MG63 (cell line): Measurements from ENCODE around the gene GATAD2A. TPM values are rescaled to one million over a fixed set of nuclear protein-coding genes. Genes with fewer than 3 reads are reported as not detected.

ENCODE experiments used
- DNase-seq: peaks from one replicate; pipeline ENCODE4 v3.0.0-alpha.2; 2020
- H3K27me3 ChIP-seq: fragments of 250-450 bp; sonication (Bioruptor Pico); 2 replicates; pipeline ENCODE4 v1.5.1; 2020; ENCODE audit warnings: mild to moderate bottlenecking, moderate library complexity
- H3K36me3 ChIP-seq: fragments of 250-450 bp; sonication (Bioruptor Pico); 2 replicates; pipeline ENCODE4 v1.5.1; 2020; ENCODE audit warnings: mild to moderate bottlenecking, moderate library complexity
- H3K4me3 ChIP-seq: fragments of 250-450 bp; sonication (Bioruptor Pico); 2 replicates; pipeline ENCODE4 v1.5.1; 2020; ENCODE audit warnings: mild to moderate bottlenecking, moderate library complexity
- H3K9me3 ChIP-seq: fragments of 250-450 bp; sonication (Bioruptor Pico); 2 replicates; pipeline ENCODE4 v1.5.1; 2020; ENCODE audit warnings: mild to moderate bottlenecking, moderate library complexity
- total RNA-seq: library from RNA; depleted of rRNA; stranded (reverse); fragments of >200 nt; shearing (Covaris generic); gene quantifications from 2 replicates; pipeline ENCODE4 v1.2.3, GENCODE V29; 2014; ENCODE audit warnings: low replicate concordance

The GATAD2A gene
- total RNA-seq, 1 experiment from 2014 or later, result 69.1 TPM

DNA sequence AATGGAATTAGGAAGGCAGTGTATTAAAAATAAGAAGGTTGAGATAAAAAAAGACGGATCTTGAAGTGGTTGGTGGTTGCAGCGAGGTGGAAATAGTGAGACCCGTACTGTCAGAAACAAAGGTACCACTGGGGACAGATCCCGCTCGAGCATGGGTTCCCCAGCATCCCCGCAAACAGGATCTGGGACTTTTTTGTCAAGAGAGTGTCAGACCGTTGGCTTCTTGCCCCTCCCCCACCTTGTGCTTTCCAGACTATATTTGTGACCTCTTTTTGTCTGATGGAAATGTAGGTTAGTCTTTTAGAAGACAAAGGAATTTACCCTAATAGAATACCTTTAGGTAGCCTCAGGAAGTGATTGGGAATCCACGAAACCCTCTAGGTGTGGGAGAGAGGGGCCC lies 4.2 kb downstream of the GATAD2A start:
- Histone ChIP-seq H3K36me3 (peaks cover 29% of the 10 kb centered on the region), H3K4me3 (no peak overlapping the region), H3K27me3 (no peaks in the 10 kb centered on the region), H3K9me3 (no peaks in the 10 kb centered on the region; the same call in 1 of the 2 replicates)
- DNase-seq, result no peak

DNA sequence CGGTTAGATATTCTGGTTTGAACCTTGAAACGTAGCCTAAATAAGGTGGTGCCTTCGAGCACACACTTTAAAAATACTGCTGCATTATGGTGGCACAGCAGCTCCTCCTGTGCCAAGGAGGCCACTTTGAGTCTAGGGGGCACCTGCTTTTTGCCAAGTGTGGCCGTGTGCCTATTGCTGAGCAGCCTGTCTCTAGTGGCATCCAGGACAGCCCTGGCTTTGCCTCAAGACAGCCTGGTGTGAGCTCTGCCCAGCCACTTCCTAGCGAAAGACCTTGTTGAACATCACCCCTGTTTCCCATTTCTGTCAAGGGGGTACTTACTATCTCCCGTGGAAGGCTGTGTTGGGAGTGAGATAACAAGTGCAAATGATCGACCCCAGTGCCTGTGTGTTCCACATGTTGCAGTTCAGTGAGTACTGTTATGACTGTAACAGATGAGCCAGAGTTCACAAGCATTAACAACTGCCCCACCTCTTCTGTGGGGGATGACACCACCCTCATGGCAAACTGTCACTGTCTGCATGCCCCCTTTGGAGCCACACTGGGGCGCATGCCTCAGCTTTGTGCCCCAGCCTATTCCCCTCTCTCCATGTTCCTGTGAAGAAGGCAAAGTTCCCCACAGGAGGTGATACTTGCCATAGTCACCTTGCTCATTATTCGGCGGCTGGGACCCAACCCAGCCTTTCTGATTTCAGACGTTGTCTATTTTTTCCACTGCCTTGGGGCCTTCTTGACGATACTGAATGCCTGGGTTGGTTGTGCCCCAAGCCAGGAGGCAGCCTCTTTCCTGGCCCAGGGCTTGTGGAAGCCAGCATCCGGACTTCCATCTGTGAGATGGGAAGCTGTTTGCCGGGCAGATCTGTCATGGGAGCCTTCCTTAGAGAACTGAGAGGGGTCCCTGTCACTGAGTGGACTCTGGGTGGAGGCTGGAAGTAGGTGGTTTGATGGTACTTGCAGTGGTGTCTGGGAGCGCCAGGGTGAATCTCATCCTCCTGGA lies 5.4 kb downstream of the GATAD2A start:
- Histone ChIP-seq H3K4me3 (no peak overlapping the region), H3K36me3 (peaks cover 29% of the 10 kb centered on the region), H3K9me3 (no peaks in the 10 kb centered on the region; the same call in 1 of the 2 replicates), H3K27me3 (no peaks in the 10 kb centered on the region)
- DNase-seq, result no peak

DNA sequence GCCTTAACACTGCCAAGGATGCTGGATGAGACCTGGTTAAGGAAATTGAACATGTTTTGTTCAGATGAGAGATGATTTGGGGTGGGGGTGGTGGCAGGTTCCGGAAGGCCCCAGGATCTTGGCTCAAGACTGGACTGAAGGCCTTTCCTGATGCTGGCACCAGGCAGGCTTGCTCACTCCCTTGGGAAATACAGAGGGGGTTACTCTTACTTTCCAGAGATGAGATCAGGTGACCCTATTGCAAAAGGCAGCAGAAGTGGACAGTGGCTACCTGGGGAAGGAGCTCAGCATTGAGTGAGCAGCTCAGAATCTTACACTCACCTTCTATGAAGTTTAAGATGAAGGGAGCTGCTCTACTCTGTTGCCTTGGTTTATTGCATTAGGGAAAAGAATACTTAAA lies 10.8 kb downstream of the GATAD2A start:
- no peak for DNase-seq
- Histone ChIP-seq H3K27me3 (no peaks in the 10 kb centered on the region), H3K36me3 (peaks cover 13% of the 10 kb centered on the region), H3K4me3 (no peak overlapping the region), H3K9me3 (no peaks in the 10 kb centered on the region; the same call in 1 of the 2 replicates)

DNA sequence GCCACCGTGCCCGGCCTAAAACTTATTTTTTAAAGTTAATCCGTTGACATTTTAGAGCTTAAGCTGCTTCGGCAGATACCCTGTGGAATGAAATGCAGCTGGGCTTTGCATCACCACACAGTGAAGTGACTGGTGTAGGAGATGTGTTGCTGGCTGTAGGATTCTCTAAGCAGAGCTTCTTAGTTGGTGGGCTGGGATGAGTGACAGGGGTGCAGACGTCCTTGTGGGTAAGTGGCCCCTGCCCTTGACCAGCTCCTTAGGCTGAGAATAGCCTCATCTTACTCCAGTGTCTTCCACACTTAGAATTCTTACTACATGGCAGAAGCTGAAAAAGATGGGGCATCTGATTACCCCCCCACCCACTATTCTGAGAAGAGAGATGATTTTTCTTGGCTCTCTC lies 11.6 kb downstream of the GATAD2A start:
- no peak for DNase-seq
- Histone ChIP-seq H3K9me3 (no peaks in the 10 kb centered on the region; the same call in 1 of the 2 replicates), H3K36me3 (peaks cover 14% of the 10 kb centered on the region), H3K4me3 (no peak overlapping the region), H3K27me3 (no peaks in the 10 kb centered on the region)

DNA sequence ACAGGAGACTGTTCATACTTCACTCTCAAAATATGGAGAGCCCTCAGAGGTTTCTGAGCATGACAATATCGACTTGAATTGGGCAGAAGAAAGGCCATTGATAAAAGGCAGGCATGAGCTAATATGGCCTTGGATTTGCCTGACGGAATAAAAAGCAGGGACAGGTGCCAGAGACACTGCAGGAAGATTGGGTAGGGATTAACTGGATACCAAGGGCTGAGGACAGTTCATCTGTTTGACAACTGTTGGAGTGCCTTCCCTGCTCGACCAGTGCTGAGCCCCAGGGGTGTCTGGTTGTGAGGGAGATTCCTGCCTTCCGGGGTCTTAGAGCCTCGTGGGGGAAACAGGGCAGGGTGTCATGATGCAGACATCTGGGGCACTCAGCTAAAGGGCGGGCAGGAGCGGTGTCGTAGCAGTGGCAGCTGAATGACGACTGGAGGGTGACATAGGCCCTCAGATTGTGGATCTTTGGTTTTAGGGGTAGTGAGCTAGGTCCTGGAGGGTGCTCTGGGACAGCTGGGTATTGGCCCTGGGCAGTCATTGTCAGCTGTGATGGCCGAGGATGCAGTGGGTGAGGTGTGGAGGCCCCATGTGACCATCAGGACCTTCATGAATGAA lies 12.3 kb downstream of the GATAD2A start:
- Histone ChIP-seq H3K36me3 (peaks cover 13% of the 10 kb centered on the region), H3K4me3 (no peak overlapping the region), H3K27me3 (no peaks in the 10 kb centered on the region), H3K9me3 (no peaks in the 10 kb centered on the region; the same call in 1 of the 2 replicates)
- no peak for DNase-seq

DNA sequence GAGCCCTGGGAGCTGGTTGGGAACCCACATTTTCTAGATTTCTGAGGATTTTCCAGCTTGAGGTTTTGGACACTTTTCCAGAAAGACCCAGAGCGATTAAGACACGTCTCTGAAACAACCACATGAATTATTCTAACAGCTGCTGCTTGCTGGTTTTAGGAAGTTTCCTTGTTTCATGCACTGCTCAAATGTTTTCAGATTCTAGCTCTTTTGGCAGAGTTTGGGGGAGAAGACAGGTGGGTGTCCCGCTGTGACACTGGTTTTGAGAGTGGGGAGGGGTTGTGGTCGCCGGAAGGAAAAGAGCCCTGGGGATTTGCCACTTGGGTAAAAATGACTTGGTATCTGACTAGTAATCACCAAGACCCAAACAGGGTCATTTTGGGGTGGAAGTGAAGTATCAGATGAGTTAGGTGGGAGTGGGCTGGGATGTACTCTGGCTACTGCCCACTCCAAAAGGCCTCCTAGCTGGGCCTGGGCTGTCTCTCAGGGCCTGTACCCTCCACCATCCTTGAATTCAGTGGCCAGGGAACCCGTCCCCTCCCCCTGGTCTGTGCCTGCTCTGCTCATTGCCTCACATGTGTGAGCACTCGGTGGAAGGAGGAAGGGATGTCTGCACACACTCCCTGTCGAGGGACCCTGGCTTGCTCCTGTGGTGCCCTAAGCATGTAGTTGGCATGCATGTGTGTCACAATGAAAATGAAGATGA lies 13.2 kb downstream of the GATAD2A start:
- DNase-seq, result no peak
- Histone ChIP-seq H3K36me3 (peaks cover 13% of the 10 kb centered on the region), H3K27me3 (no peaks in the 10 kb centered on the region), H3K9me3 (no peaks in the 10 kb centered on the region), H3K4me3 (no peak overlapping the region)

DNA sequence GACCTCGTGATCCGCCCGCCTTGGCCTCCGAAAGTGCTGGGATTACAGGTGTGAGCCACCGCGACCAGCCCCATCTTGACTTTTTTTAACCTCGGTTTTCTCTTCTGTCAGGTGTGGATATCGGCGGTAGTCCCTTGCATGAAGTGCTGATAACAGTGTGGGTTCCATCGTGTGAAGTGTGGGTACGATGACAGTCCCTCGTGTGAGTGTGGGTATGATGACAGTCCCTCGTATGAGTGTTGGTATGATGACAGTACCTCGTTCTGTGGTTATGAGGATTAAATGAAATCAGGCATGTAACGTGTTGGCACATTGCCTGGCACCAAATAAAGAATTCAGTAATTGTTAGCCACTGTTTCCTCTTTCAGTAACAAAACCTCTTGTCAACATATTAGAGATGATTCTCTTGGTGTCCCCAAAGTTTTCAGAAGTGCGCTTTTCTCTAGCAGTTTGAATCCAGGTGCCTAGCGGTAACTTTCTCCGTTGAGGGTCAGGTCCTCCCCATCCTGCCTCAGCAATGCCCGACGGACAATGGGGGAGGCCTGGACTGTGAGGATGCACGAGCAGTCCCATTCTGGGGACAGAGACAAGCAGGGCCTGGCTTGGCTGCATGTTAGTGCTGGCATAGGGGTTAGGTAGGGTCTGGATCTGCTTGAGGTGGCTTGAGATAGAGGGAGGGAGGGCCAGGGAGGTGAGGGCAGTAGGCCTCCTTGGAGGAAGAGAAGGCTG lies 15.3 kb downstream of the GATAD2A start:
- Histone ChIP-seq H3K27me3 (no peaks in the 10 kb centered on the region), H3K9me3 (no peaks in the 10 kb centered on the region), H3K4me3 (no peak overlapping the region), H3K36me3 (peaks cover 20% of the 10 kb centered on the region)
- no peak for DNase-seq

DNA sequence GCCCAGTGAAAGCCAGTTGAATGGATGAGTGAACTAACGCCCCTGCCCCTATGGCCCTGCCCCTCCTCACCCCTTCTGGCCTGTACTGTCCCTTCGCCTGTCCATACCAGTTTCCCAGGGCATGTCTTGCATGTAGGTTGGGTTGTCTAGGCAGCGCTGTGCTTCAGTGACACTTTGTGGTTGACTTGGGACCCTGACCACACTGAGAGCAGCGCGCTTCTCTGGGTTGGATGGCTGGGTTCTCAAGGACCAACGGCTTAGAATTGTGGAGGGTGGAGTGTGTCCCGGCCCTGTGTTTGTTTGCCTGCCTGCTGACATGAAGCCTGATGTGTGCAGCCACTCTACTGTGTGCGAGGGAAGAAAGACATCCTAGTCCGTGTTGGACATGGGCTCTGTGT lies 15.8 kb downstream of the GATAD2A start:
- Histone ChIP-seq H3K9me3 (no peaks in the 10 kb centered on the region), H3K27me3 (no peaks in the 10 kb centered on the region)

DNA sequence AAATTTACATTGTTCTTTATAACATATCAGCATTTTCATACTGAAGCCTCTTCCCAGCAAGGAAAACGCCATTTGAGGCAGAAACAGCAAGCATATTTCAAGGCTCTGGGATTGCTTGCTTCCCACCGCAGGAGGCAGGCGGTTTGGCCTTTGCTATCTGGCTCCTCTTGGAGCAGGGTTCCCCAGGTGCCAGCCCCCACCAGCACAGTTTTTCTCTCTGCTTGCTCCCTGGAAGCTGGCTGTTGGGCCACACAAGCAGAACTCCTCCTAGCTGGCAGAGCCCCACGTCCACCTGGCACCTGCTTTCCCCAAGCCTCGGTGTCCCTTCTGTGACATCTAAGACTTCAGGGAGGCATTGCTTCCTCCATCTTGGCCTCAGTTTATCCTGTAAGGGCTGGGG lies 16.7 kb downstream of the GATAD2A start:
- Histone ChIP-seq H3K27me3 (no peaks in the 10 kb centered on the region), H3K9me3 (no peaks in the 10 kb centered on the region), H3K36me3 (peaks cover 29% of the 10 kb centered on the region), H3K4me3 (no peak overlapping the region)
- DNase-seq, result no peak

More for the DNA sequence above, 15.8 kb downstream of the GATAD2A start:
- H3K4me3 ChIP-seq, result no peak overlapping the region
- DNase-seq, result no peak
- H3K36me3 ChIP-seq, result peaks cover 22% of the 10 kb centered on the region

DNA sequence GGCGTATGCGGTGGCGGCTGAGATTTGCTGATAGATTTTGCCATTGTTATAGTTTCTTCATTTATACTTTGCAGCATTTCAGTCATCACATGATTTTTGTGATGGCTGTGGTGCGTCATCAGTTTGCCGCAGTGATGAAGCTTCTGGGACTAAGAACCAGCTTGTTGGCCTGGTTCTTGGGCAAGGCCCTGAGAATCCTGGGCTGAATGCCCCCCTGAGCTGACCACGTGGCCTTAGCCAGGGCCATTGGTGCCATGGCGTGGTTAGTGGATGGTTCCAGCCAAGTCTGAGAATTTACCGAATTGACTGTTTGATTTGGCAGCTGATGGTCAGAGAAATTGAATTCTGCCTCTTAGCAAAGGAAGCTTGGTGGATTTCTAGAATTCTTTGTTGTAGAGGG lies 17.8 kb downstream of the GATAD2A start:
- DNase-seq, result peak; percentile 64
- H3K36me3 ChIP-seq, result peaks cover 39% of the 10 kb centered on the region
- no peaks in the 10 kb centered on the region for H3K27me3 ChIP-seq
- H3K4me3 ChIP-seq, result no peak overlapping the region
- no peaks in the 10 kb centered on the region for H3K9me3 ChIP-seq

DNA sequence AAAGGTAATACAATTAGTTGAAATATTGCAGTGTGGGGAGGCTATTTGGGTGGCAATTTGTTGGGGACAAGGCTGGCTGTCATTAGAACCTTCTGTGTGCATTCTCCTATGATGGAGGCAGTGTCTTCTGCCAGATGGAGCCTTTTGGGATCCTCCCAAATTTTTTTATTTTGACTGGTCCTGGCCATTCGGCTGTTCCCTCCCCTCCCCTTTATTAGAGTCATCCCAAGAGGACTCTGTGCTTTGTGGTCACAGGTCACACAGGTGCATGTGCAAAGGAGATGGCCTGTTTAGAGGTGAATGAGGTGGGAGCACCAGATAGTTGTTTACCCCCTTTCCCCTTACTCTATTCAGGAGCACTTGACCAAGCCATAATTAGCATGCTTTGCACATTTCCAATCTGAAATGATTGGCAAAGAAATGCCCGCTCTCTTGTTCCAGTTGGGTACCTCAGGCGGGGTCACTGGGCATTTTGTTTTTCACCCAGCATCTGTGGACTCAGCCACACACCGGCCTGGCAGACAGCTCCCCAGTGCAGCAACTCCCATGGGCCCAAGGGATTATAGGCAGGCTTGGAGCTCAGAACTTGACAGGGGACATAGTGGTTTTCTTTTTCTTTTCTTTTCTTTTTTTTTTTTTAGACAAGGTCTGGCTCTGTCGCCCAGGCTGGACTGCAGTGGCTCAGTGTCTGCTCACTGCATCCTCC lies 19.8 kb downstream of the GATAD2A start:
- no peak for DNase-seq
- H3K9me3 ChIP-seq, result no peaks in the 10 kb centered on the region
- peaks cover 44% of the 10 kb centered on the region for H3K36me3 ChIP-seq

DNA sequence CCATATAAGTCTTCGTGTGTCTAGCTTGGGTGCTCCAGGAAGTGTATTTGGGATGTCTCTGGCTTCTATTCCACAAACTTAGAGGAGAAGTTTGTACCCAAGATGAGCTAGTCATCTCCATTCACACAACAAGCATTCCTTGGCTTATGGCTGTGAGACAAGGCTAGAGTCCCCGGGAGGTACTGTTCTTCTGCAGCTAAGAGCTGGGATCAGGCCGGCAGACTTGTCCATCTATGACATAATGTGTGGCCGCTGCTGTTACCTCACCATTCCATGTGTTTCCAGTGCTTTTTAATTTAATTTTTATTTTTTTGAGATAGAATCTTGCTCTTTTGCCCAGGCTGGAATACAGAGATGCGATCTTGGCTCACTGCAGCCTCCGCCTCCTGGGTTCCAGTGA lies 20.7 kb downstream of the GATAD2A start:
- Histone ChIP-seq H3K36me3 (peaks cover 44% of the 10 kb centered on the region), H3K4me3 (no peak overlapping the region), H3K9me3 (no peaks in the 10 kb centered on the region), H3K27me3 (no peaks in the 10 kb centered on the region)
- DNase-seq, result no peak

More for the DNA sequence above, 19.8 kb downstream of the GATAD2A start:
- Histone ChIP-seq H3K4me3 (no peak overlapping the region), H3K27me3 (no peaks in the 10 kb centered on the region)

DNA sequence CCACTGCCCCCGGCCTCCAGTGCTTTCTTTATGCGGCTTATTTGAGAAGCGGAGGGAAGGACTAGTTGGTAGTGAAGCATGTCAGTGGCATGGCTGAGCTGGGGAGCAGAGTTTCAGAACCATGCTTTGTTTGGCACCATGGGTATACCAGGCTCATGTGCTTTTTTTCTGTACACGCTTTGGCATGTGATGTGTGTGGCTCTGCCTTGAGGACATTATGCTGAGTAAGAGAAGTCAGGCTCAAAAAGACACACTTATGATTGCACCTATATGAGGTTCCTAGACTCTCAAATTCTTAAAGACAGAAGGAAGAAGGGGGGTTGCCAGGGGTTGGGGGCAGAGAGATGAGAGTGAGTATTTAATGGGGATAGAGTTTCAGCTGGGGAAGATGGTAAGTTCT lies 21.3 kb downstream of the GATAD2A start:
- Histone ChIP-seq H3K9me3 (no peaks in the 10 kb centered on the region), H3K36me3 (peaks cover 40% of the 10 kb centered on the region), H3K27me3 (no peaks in the 10 kb centered on the region), H3K4me3 (no peak overlapping the region)
- no peak for DNase-seq

DNA sequence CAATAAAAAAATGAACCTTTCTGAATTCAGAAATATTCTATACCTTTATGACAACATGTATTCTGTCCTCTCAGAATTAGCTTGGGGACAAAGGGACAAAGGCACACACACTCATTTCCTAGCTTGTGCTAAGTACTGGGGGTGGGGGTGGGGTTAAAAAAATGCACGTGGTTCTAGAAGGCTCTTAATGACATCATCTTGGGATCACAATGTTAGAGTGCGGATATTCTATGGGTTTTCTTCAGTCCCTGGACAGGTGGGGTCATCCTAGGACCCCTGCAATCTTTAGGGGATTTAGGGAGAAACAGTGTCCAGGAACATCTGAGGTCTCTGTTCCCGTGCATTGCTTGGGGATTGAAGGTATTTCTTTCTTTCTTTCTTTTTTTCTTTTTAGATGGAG lies 21.8 kb downstream of the GATAD2A start:
- H3K4me3 ChIP-seq, result no peak overlapping the region
- no peaks in the 10 kb centered on the region for H3K9me3 ChIP-seq
- peaks cover 38% of the 10 kb centered on the region for H3K36me3 ChIP-seq
- no peak for DNase-seq
- no peaks in the 10 kb centered on the region for H3K27me3 ChIP-seq

DNA sequence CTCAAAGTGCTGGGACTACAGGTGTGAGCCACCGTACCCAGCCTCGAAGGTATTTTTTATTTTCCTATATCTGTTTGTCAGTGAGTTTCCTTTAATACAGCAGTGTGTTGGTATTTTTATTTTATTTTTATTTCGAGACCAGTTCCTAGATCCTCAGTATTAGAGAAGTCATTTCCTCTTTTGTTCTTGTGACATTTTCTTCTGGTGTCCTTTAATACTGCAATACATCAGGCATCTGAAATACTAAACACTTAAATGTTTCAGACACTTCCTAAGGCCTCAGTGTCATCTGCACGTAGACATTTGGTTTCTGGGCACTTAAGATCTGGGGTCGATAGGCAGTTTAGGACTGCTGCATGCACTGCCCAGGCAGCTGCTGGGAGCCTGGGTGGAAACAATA lies 22.5 kb downstream of the GATAD2A start:
- Histone ChIP-seq H3K27me3 (no peaks in the 10 kb centered on the region), H3K4me3 (no peak overlapping the region), H3K9me3 (no peaks in the 10 kb centered on the region), H3K36me3 (peaks cover 40% of the 10 kb centered on the region)
- no peak for DNase-seq

DNA sequence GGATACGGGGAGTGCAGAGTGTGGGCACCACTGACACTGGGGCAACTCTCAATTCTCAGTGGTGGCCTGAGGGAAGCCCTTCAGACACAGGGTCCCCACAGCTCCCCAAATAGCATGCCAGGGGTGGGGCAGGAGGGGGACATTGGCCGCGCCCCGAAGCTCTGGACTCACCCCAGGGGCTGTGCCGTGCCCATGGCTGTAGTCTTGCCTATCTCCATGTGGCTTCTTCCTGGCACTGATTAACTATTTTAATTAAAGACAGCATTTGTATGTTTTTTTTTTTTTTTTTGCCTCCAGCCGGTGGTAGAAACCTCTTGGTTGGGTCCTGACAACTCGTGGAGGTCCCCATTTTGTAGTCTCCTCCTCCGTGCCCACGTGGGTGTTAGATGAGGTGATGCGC lies 23.3 kb downstream of the GATAD2A start:
- no peaks in the 10 kb centered on the region for H3K27me3 ChIP-seq

More for the DNA sequence above, 23.3 kb downstream of the GATAD2A start:
- no peak for DNase-seq
- H3K9me3 ChIP-seq, result no peaks in the 10 kb centered on the region
- peaks cover 47% of the 10 kb centered on the region for H3K36me3 ChIP-seq
- H3K4me3 ChIP-seq, result no peak overlapping the region
